IPS-18c (cell line): ENCODE data around the gene ATXN10.

ENCODE experiments used
- H3K4me3 ChIP-seq: 2 replicates; pipeline ENCODE4 v1.7.0; 2013; ENCODE audit warnings: low read depth, mild to moderate bottlenecking, low read length, moderate library complexity; ENCODE audit not compliant: insufficient read depth
- H3K9me3 ChIP-seq: one replicate; pipeline ENCODE4 v1.6.1; 2013; ENCODE audit warnings: mild to moderate bottlenecking, low read length, moderate library complexity; ENCODE audit not compliant: control insufficient read depth, insufficient read depth

The ATXN10 gene

DNA sequence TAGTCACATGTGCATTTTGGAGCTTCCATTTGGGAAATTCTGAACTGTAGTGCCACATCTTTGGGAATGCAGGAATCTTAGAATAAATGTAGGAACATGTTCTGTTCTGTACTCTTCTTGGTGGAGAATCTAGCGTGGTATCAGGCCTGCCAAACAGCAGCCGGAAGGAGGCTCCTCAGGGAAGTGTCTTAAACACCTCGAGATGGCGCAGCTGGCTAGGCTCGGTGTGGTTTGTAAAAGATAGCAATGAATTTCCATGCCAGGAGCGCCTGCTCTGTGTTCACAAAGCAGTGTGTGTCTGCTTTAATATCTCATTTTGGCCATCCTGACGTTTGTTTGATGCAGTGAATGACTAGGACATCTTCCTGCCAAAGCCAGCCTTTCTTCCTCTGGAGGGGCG is 145.1 kb downstream of the ATXN10 start:
- no peaks in the 10 kb centered on the region for H3K9me3 ChIP-seq
- no peak overlapping the region for H3K4me3 ChIP-seq

DNA sequence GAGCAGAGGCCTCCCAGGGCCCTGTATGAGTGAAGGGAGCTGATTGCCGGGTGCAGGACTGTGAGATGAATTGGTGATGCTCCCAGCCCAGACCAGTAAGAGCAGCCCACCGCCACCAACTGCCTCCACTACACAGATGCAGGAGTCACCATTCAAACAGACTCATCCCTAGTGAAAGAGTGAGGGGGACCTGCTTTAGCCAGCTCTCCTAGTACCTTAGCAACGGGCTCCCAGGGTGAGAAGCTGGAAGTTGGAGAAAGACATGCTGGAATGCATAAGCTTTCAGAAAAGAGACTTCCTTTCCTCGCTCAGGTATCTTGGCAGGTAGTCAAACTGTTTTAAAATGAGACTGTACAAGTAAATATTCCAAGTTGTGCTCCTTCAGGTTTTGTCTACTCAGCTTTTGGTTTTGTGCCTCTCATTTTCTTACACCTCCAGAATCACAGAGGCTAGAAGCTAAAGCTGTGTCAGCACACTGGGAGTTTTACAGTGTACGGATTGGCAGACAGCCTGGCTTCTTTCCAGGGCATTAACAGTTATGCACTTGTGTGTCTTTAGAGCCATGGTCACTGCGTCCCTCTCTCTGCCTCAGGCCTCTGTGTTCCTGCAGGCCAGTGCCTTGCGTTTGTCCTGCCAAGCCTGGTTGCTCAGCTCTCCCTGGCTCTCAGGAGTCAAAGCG is 146.2 kb downstream of the ATXN10 start:
- Histone ChIP-seq H3K9me3 (no peaks in the 10 kb centered on the region), H3K4me3 (no peak overlapping the region)

DNA sequence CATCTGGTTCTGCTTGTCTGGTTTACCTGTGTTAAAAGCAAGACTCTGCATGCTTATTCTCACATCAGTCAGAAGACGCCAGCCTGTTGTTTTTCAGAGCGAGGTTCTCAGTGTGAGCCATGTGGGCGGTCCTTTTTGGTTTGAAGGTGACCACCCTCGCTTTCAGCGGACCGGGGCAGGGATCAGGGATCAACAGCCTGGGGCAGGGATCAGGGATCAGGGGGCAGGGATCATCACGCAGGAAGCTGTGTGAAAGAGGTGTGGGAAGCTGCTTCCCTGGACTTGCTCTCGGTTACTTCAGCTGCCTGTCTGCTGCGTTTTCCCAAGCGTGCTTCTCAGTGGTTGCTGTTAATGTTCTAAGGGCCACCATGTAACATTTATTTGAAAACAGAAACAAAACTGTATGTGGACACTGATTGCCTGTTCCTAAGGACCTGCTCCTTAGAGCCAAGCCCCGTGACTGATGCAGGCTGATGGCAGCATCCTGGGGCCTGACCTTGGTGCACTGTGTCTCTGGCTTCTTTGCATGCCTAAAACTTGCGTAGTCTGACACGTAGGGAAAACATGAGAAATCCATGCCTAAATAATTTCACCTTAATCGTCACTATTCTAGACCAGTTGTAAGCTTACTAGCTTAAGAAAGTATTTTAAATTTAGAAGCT is 146.9 kb downstream of the ATXN10 start:
- H3K9me3 ChIP-seq = no peaks in the 10 kb centered on the region
- no peak overlapping the region for H3K4me3 ChIP-seq

DNA sequence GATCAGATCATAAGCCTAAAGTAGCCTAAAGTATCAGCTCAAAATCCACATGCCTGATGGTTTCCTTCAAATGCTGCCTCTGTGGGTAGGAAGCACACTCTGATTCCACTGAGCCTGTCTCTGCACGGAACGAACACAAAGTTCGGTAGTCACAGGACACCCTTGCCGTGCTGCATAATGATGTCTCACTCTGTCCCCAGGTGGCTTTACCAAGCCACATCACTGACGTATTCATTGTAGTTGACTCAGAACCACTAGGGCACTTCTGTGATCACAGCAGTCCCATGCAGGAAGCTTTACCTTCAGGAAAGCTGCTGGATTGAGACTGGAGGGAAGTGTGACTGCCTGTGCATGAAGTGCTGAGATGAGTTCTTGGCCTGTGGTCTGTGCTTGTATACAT is 147.7 kb downstream of the ATXN10 start:
- H3K9me3 ChIP-seq = no peaks in the 10 kb centered on the region
- no peak overlapping the region for H3K4me3 ChIP-seq

DNA sequence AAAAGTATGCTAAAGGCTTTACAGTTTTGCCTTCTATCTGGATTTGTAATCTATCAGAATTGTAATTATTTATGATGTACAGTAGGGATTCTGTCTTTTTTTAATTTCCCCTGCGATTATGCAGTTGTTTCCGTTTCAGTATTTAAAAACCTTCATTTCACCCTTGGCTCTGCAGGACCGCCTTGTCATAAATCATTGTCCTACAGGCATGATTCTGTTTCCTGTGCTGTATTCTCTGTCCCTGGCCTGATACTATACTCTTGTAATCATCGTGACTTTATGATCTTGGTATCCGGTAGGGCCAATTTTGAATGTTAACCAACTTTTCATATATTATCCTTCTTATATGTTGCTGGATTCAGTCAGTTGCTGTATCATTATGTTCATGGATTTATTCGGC is 151.7 kb downstream of the ATXN10 start:
- H3K4me3 ChIP-seq = no peak overlapping the region
- no peaks in the 10 kb centered on the region for H3K9me3 ChIP-seq

DNA sequence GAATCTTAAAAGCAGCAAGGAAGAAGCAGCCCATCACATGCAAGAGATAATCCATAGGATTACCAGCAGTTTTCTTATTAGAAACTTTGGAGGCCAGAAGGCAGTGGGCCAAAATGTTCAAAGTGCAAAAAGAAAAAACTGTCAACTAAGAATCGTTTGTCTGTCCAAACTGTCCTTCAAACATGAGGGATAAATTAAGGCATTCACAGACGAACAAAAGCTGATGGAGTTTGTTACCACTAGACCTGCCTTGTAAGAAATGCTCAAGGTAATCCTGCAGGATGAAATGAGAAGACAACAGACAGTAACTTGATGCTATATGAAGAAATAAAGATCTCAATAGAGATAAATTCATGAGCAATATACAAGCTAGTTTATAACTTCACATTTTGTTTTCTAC is 154.9 kb downstream of the ATXN10 start:
- Histone ChIP-seq H3K4me3 (no peak overlapping the region), H3K9me3 (no peaks in the 10 kb centered on the region)

DNA sequence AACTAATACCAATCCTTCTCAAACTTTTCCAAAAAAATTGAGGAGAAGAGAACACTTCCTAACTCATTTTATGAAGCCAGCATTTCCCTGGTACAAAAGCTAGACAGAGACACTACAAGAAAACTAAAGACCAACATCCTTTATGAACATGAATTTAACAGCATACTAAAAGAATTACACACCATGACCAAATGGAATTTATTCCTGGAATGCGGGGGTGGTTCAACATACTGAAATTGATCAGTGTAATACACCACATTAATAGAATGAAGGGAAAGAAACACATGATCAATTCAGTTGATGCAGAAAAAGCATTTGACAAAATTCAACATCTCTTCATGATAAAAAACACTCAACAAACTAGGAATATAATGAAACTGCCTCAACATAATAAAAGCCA is 157.2 kb downstream of the ATXN10 start:
- no peaks in the 10 kb centered on the region for H3K9me3 ChIP-seq
- H3K4me3 ChIP-seq = no peak overlapping the region

DNA sequence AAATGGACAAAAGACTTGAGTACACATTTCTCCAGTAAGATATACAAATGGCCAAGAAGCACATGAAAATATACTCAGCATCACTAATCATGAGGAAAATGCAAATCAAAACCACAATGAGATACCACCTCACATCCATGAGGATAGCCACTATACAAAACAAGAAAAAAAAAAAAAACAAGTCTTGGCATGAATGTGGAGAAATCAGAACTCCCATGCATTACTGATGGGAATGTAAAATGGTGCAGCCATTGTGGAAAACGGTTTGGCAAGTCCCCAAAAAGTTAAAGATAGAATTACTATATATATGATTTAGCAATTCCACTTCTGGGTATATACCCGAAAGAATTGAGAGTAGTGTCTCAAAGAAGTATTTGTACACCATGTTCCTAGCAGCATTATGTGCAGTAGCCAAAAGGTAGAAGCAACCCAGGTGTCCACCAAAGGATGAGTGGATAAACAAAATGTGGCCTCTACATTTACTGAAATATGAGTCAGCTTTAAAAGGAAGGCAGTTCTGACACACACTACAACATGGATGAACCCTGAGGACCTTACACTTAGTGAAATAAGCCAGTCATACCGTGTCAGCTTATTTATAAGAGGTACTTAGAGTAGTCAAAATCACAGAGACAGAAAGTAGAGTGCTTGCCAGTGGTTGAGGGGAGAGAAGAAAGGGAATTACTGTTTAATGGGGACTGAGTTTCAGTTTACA is 159.1 kb downstream of the ATXN10 start:
- no peaks in the 10 kb centered on the region for H3K9me3 ChIP-seq
- H3K4me3 ChIP-seq = no peak overlapping the region

DNA sequence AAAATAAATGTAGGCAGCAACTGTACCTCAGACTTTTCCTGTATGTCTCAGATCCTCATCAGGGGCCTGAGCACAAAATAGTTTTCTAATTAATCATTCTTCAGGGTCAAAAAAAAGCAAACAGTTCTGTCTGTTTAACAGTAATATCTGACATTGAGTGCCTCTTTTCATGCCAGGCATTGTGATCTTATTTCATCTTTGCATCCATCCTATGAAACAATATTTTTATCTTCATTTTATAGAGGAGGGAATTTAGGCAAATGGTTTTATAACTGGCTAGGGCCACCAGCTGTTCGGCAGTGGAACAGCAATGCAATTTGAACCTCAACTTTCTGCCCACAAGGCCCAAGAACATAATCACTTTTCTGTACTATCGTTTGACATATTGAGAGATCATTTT is 159.8 kb downstream of the ATXN10 start:
- no peaks in the 10 kb centered on the region for H3K9me3 ChIP-seq
- H3K4me3 ChIP-seq = no peak overlapping the region

DNA sequence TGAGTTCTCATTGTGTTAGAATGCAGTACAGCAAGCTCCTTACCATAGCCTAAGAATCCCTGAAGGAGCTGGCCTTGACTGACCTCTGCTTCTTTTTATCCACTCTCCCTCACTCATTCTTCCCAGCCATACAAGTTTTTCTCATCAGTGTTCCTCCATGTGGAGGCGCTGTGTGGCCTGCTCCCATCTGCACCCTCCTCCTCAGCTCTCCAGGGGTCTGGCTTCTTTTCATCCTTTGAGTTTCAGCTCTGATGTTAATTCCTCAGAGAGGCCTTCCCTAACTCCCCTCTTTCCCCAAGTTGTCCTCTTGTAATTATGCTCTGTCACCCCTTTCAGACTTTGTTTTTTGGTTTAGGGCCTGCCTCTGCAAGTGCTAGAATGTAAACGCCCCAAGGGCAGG is 160.5 kb downstream of the ATXN10 start:
- Histone ChIP-seq H3K4me3 (no peak overlapping the region), H3K9me3 (no peaks in the 10 kb centered on the region)

DNA sequence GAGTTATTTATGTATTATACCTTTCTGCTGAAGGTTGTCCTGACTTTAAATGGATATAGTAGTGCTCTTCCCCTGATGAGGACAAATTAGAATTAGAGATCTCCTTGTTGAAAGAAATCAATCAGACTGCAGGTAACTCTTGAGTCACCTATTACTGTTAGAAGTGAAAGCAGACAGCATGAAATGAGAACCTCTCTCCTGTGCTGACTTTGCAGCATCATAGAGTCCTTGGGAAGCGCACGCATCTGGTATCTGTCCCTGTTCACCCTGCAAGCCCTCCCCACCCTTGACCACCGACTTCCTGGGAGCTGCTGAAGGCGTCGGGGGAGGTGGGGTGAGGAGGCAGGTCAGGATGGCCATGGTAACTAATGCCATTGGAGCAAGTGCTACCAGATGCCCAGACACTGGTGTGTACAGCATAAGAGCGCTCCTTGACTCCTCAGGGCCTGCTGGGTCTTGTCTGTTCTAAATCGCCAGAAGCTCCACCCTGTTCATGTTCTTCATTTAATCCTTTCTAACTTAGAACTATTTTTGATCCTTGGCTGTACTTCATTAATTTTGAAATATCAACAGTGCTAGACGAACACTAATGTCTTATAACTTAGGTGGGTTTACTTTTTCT is 161.4 kb downstream of the ATXN10 start:
- Histone ChIP-seq H3K9me3 (no peaks in the 10 kb centered on the region), H3K4me3 (no peak overlapping the region)

DNA sequence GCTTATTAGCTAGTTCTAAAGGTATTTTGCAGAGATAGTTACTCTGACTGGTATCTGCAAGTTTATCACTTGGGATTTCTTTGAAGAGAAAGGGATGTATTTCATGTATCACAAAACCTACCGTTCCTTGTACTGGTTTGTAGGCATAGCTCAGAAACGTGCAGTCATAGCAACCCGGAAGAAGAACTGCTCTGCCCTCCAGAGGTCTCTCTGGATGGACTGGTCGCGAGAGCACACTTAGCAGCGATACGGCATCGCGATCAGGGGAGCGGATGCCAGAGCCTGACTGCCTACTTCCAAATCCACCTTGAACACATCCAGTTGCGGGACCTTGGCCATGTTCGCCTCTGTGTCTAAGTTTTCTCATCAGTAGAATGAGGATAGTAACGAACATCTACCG is 162.0 kb downstream of the ATXN10 start:
- H3K9me3 ChIP-seq = no peaks in the 10 kb centered on the region

DNA sequence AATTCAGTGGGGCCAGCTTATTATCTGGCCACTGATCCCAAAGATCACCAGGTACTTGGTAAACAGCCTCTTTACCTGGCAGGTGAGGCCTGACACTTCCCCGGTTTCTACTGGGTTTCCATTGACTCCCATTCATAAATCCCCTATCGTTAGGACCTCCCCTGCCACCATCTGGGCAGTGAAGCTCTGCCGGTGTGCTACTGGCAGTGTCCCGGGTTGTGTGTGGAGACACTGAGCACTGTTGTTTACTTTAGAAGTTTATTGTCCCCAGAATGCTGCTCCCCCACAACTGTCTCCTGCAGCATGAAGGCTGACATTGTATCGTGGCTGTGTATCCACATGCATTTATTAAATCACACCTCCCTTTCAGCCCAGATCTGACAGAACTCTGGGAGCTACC is 162.6 kb downstream of the ATXN10 start:
- H3K4me3 ChIP-seq = no peak overlapping the region
- H3K9me3 ChIP-seq = no peaks in the 10 kb centered on the region

More for the DNA sequence above, 162.0 kb downstream of the ATXN10 start:
- no peak overlapping the region for H3K4me3 ChIP-seq

DNA sequence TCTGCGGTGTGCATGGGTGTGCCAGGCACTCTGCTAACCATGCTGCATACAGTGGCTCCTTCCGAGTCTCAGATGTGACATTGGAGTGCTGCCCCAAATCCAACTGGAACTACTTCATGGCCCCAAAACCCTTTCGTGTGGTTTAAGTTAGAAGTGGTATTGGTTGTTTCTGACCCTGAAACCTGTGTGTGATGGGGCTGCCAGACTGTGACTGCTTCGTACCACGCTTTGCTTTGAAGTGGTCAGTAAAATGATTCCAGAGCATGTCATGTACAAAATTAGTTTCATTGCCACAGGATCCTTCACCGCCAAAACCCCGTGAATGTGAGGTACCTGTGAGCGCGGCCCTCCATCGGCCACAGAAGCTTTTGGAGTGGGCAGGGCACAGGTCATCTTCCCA is 163.2 kb downstream of the ATXN10 start:
- Histone ChIP-seq H3K4me3 (no peak overlapping the region), H3K9me3 (no peaks in the 10 kb centered on the region)

DNA sequence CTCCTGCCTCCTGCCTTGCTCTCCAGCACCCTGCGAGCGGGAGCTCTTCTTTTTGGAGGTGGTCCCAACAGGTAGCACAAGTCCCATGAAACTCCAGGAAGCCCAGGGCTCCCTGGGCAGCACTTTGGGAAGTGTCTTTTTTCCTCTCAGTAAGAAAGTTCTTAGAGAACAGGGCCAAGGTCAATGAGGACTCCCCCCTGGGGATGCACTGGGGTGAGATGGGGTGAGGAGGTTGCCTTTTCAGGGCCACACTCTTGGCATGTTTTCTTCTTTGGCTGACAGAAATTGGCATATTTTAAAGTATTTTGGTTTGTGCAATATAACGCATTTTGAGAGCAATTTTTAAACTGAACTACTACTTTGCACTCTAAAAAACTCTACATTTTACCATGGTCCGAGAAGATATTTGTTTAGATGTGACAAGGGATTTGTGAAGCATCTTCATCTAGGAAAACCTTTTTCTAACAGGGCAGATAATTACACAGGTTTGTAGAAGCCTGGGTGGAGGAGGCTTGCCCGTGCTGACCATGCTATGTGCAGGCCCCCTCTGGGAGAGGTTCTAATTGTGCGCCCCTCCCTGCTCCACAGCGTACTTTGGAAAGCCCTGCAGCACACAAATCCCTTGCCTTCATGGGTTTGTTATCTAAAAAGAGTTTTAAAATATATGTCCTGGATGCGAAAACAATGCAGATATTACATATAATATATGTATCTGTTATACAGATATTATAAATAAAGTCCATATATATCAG is 165.0 kb downstream of the ATXN10 start:
- no peaks in the 10 kb centered on the region for H3K9me3 ChIP-seq
- no peak overlapping the region for H3K4me3 ChIP-seq

DNA sequence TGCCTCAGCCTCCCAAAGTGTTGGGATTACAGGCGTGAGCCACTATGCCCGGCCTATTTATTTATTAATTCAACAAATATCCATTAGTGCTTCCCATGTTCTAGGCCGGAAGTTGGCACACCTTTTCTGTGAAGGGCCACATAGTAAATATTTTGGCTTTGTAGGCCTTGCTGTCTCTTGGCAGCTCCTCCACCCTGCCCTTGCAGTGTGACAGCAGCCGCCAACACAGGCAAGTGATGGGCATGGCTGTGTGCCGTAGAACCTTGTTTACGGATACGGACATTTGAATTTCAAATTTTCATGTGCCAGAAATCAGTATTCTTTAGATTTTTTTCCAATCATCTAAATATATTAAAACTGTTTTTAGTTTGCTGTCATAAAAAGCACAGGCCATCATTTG is 165.9 kb downstream of the ATXN10 start:
- no peaks in the 10 kb centered on the region for H3K9me3 ChIP-seq
- no peak overlapping the region for H3K4me3 ChIP-seq

DNA sequence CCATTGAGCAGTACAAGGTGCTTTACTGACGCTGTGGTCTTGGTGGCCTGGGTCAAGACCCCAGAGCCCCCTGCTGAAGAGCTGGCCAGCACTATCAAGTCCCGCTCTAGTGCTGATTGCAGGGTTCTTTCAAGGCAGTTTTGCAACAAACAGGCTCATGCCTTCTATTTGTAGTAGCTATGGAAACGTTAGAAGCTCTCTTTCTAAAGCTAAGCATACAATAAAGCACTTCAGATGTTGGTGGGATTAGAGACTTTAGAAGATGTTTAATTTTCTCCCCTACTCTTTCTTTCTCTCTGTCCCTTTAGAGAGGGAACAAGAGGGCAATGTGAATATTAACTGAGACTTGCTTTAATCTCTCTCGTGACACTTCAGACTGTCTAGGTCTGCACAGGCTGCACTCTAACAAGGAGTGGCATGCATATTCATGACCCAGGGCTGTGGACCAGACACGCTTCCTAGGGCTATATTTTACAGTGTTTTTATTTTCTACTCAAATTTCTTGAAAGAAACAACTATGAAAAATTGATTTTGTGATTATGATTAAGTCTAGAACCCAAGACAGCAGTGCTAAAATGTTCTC is 166.8 kb downstream of the ATXN10 start:
- H3K9me3 ChIP-seq = no peaks in the 10 kb centered on the region
- H3K4me3 ChIP-seq = no peak overlapping the region
